Measurements from ENCODE around the gene DAGLA. TPM values are rescaled to one million over a fixed set of nuclear protein-coding genes. Genes with fewer than 3 reads are reported as not detected.

The DAGLA gene
- total RNA-seq, 1 donor: 0.94 TPM

DNA sequence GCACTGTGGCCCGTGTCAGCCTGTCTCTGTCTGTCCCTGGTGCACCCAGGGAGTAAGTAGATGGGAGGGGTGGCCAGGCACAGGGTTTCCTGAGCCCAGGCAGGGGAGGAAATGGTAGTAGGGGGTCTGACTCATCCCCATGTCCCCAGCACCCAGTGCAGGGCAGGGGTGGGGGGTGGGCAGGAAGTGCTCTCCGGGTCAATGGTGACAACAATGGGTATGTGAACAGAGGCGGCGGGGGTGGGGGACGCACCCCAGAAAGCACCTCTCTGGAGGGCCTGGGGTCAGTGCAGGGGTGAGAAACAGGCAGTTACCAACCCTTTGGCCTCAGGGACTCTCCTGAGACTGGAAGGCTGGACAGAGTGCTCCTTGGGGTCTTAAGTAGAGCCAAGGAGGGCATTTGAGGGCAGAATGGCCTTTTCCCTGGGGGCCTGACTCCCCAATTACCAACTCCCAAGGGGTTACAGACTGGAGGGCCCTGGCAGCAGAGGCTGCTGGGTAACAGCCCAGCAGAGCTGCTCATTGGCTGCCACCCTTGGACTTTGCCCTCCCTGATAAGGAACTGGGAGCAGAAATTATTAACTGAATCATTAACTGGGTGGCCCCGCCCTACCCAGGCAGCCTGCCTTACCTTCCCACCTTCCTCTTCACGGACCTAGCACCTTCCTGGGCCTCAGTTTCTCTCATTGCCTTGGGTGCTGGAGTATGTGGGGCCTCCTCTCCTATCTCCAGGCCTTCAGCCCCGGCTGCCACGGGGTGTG lies 76.4 kb downstream of the DAGLA start:
- no peak overlapping the region for H3K4me3 ChIP-seq (ENCODE audit: low read length)
- no peaks in the 10 kb centered on the region for H3K9me3 ChIP-seq (ENCODE audit: low read depth, low read length)
- peaks cover 10% of the 10 kb centered on the region for H3K4me1 ChIP-seq (ENCODE audit: insufficient read depth, low read length)
- H3K27me3 ChIP-seq (ENCODE audit: insufficient read depth, low read length): peaks cover 14% of the 10 kb centered on the region

DNA sequence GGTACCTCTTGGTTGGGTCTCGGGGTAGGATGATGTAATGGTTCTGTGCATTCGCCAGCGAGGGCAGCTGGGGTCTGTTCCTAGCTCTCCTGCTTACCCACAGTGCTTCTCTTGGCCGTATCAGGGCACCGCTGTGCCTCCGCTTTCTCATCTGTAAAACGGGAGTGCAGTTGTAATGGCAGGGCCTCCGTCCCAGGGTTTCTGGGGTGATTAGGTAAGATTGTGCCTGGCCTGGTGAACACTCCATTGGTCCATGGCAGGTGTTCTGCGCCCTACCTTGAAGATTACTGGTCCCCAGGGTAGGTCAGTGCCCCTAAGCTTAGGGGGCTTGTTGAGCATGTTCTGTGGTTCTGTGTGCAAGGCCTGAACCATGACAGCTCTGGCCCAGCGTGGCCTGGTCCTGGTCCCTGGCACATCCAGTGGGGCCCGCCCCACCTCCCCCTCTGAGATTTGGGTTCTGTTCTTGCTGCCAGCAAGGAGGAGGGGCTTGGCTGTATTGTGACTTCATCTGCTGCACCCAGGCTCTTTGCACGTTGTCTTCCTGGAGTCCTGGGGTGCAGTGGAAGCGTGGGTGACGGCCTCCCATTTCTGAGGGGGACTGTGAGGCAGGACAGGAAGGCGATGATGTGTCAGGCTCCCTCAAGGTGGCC lies 77.1 kb downstream of the DAGLA start:
- no peak overlapping the region for H3K4me3 ChIP-seq (ENCODE audit: low read length)
- H3K4me1 ChIP-seq (ENCODE audit: insufficient read depth, low read length): peaks cover 6% of the 10 kb centered on the region
- H3K27me3 ChIP-seq (ENCODE audit: insufficient read depth, low read length): peaks cover 9% of the 10 kb centered on the region
- H3K9me3 ChIP-seq (ENCODE audit: low read depth, low read length): no peaks in the 10 kb centered on the region

DNA sequence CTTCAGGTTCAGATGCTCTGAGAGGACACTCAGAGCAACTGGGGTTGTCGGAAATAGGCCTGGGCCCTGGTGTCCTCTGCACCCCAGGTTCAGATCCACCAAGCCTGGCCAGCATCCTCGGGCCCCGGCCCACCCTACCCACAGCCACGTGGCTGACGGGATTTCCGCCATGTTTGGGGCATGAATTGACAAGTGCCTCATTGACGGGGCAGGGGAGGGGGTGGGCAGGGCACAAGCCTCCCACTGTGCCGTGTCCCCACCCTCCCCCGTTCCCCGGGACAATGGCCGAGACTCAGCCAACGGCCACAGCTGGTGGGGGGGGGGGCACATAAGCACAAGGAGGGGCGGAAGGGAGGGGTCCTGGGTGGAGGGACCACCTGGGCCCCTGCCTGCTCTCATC lies 80.8 kb downstream of the DAGLA start:
- Histone ChIP-seq H3K4me1 (ENCODE audit: insufficient read depth, low read length) (no peaks in the 10 kb centered on the region), H3K27me3 (ENCODE audit: insufficient read depth, low read length) (no peaks in the 10 kb centered on the region), H3K4me3 (ENCODE audit: low read length) (no peak overlapping the region), H3K9me3 (ENCODE audit: low read depth, low read length) (no peaks in the 10 kb centered on the region)

DNA sequence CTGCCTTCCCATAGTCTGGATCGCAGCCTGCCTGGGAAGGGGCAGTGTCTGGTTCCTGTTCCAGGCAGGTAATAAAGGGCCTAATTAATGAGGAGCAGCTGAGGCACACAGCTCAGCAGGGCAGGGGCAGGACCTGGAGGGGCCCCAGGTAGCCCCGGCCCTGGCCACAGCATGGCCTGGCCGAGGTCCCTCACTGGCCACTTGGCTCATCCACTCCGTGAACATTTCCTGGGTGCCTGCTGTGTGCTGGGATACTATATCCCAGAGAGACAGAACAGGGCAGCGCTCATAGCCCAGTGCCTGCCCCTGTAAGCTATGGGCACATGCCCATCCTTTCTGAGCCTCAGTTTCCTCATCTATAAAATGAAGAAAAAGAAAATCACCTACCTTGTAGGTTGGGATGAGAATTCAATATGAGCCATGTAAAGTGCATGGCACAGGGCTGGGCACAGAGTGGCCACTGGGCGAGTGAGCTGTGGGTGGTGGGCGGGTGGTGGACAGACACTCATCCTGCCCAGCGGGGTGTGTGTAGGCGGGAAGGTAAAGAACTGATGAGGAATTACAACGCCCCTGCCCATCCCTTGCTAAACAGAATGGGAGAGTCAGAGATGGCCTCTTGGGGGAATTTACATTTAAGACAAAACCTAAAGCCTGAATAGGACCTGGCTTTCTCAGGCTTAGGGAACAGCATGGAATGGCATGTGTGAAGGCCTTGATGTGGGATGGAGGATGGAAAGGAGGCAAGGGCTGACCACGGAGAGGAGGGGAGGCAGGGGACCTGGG lies 81.4 kb downstream of the DAGLA start:
- Histone ChIP-seq H3K27me3 (ENCODE audit: insufficient read depth, low read length) (no peaks in the 10 kb centered on the region), H3K4me1 (ENCODE audit: insufficient read depth, low read length) (no peaks in the 10 kb centered on the region), H3K9me3 (ENCODE audit: low read depth, low read length) (no peaks in the 10 kb centered on the region), H3K4me3 (ENCODE audit: low read length) (no peak overlapping the region)

DNA sequence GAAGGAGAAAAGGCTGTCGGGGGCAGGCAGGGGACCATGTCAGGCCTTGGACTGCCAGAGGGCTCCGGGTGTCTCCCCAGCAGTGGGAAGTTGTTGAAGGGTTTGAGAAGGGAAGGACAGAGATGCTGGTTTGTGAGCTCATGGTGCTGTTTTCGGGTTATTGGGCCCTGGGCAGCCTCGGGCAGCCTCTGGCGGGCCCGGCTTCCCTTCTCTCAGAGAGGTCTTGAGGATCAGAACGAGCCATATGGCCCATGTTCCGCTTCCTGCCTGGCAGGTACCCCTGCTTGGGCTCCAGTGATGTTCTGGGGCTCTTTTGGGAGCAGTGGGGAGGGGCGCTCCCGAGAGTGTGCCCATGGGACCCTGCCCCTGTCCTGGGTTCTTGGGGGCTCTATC lies 82.0 kb downstream of the DAGLA start:
- Histone ChIP-seq H3K9me3 (ENCODE audit: low read depth, low read length) (no peaks in the 10 kb centered on the region), H3K27me3 (ENCODE audit: insufficient read depth, low read length) (no peaks in the 10 kb centered on the region), H3K4me1 (ENCODE audit: insufficient read depth, low read length) (no peaks in the 10 kb centered on the region), H3K4me3 (ENCODE audit: low read length) (no peak overlapping the region)

DNA sequence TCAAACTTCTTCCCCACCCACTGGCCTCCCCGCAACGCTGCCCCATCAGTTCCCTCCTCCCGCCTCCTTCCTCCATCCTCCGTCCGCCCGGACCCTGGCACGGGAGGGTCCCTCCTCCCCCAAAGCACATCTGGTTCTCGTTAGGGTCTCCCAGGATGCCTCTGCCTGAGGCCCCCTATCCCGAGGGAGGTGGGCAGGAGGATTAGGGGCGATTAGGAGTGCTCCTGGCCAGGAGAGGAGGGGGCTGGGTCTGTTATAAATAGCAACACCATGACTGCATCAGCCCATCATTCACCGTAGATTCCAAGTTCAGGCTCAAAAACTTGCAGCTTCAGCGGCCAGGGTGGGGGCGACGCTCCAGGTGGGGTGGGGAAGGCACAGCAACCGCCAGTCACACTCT lies 82.6 kb downstream of the DAGLA start:
- Histone ChIP-seq H3K9me3 (ENCODE audit: low read depth, low read length) (no peaks in the 10 kb centered on the region), H3K4me1 (ENCODE audit: insufficient read depth, low read length) (no peaks in the 10 kb centered on the region), H3K4me3 (ENCODE audit: low read length) (no peak overlapping the region), H3K27me3 (ENCODE audit: insufficient read depth, low read length) (no peaks in the 10 kb centered on the region)

DNA sequence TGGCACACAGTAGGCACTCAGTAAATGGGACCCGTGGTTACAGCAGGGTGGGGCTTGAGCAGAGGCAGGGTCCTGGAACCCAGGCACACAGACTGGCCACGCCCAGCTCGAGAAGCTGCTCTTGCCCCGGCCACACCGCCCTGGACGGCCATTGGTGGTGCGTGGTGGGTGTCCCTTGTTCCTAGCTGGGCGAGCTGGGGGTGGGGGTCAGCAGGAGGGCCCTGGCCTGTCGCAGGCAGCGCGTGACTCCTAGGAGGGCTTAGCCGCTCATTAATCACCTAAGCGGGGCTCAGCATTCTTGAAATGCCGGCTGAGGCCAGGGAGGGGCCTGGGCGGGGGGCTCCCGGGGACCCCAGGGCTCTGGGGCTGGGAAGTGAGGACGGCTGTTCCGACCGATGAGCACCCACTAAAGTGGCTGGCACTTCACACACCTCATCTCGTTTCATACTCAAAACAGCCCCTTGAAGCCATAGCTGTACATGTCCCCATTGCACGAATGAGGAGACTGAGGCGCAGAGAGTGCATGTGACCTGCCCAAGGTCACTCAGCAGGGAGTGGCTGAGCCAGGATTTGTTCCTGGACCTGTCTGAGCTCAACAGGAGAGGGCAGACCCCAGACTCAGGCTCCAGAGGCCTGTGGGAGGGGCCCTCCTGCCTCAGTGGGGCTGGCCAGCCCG lies 83.9 kb downstream of the DAGLA start:
- no peaks in the 10 kb centered on the region for H3K4me1 ChIP-seq (ENCODE audit: insufficient read depth, low read length)
- H3K9me3 ChIP-seq (ENCODE audit: low read depth, low read length): no peaks in the 10 kb centered on the region
- H3K4me3 ChIP-seq (ENCODE audit: low read length): no peak overlapping the region
- H3K27me3 ChIP-seq (ENCODE audit: insufficient read depth, low read length): no peaks in the 10 kb centered on the region

DNA sequence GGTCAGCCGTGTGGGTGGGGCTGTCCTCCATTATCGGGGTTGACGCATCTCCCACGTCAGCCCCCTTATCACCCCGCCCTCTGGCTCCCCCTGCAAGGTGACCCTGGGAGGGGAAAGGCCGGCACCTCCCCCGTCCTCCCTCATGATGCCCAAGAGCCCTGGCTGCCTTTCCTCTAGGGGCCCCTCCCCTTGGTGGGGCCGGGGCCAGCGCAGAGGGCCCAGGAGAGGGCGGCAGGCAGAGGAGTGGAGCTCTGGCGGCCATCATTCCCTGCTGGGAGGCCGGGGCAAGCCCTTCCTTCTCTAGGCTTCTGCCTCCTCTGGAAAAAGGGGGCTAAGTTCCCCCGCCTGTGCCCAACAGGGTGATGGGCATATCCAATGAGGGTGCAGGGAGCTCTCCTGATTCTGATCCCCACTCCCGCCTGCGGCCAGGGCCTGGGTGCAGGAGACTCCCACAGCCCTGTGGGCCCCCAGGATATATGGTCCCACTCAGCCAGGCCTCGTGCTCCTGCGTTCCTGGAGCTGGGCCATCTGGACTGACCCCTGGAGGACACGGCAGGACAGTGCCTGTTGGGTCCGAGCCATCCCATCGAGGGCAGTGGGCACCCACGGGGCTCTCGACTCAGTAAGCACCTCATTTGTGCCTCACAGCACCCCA lies 84.5 kb downstream of the DAGLA start:
- Histone ChIP-seq H3K9me3 (ENCODE audit: low read depth, low read length) (no peaks in the 10 kb centered on the region), H3K4me1 (ENCODE audit: insufficient read depth, low read length) (no peaks in the 10 kb centered on the region), H3K4me3 (ENCODE audit: low read length) (no peak overlapping the region)

DNA sequence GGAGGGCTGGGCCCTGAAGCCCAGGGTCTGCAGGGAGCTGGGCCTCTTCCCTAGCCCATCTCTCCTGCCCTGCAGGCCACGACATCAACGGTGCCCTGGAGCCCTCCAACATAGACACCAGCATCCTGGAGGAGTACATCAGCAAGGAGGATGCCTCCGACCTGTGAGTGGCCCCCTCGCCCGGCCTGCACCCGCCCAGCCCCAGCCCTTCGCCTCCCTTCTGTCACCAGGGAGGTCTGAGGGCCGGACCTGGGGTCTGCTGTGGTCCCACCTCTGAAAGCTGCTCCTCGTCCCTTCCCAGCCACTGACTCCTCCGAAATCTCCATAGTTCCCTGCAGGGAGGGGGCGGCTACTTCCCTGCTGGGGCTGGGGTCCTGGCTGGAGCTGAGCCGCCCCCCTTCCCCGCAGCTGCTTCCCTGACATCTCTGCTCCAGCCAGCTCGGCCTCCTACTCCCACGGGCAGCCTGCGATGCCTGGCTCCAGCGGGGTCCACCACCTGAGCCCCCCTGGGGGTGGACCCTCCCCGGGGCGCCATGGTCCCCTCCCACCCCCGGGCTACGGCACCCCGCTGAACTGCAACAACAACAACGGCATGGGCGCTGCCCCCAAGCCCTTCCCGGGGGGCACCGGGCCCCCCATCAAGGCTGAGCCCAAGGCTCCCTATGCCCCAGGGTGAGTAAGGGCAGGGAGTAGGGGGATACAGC lies 85.5 kb downstream of the DAGLA start:
- Histone ChIP-seq H3K4me3 (ENCODE audit: low read length) (no peak overlapping the region), H3K4me1 (ENCODE audit: insufficient read depth, low read length) (no peaks in the 10 kb centered on the region), H3K9me3 (ENCODE audit: low read depth, low read length) (no peaks in the 10 kb centered on the region), H3K27me3 (ENCODE audit: insufficient read depth, low read length) (no peaks in the 10 kb centered on the region)

More for the DNA sequence above, 84.5 kb downstream of the DAGLA start:
- no peaks in the 10 kb centered on the region for H3K27me3 ChIP-seq (ENCODE audit: insufficient read depth, low read length)

DNA sequence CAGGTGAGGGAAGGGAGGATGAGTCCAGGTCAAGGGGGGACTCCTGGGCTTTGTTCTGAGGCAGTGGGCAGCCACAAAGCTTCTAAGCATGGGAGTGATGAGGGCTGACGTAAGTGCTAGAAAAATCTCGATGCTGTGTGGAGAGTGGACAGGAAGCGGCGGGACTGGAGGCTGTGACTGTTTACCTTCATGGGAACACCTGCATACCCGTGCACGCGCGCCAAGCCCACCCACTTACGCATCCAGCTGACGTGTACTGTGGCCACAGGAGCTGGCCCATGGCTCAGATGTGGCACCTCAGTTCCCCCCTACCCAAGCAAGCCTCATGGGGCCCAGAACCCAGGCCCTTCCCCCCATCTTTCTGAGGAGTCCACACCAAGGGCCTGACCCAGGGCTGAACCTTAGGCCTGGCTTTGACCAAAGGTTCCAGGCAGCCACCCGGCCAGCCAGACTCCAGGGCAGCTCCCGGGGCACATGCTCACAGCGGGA lies 86.2 kb downstream of the DAGLA start:
- Histone ChIP-seq H3K4me1 (ENCODE audit: insufficient read depth, low read length) (no peaks in the 10 kb centered on the region), H3K4me3 (ENCODE audit: low read length) (no peak overlapping the region), H3K9me3 (ENCODE audit: low read depth, low read length) (no peaks in the 10 kb centered on the region), H3K27me3 (ENCODE audit: insufficient read depth, low read length) (no peaks in the 10 kb centered on the region)

DNA sequence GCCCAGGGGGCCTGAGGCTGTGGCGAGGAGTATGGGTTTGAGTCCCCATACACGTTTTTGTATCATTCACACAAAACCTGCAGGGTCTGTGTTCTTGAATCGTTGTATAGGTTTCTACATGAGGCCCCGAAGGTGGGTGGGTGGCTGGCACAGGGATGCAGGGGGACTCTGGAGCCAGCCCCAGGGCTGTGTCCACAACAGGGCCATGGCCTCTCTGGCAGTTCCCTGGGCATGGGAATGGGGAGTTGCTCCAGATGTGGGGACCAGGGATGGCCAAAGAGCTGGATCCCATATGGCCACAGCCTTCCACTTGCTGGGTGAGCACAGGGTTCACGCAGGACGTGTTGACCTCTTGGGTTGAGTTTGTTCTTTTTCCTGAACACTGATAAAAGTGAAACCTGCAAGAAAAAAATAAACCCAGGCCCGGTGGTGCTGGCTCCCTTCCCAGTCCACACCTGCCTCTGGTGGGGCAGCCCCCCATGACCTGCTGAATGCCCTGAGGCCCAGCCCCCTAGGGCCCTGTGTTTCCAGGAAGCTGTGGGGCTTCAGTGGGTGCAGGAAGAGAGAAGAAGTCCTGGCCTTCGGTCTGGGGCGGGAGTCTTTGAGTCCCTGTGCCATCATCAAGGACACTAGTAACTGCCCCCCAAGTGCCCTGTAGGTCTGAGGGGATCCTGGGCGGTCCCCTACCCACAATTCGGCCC lies 88.3 kb downstream of the DAGLA start:
- no peaks in the 10 kb centered on the region for H3K27me3 ChIP-seq (ENCODE audit: insufficient read depth, low read length)
- peaks cover 7% of the 10 kb centered on the region for H3K4me1 ChIP-seq (ENCODE audit: insufficient read depth, low read length)
- no peaks in the 10 kb centered on the region for H3K9me3 ChIP-seq (ENCODE audit: low read depth, low read length)
- no peak overlapping the region for H3K4me3 ChIP-seq (ENCODE audit: low read length)

DNA sequence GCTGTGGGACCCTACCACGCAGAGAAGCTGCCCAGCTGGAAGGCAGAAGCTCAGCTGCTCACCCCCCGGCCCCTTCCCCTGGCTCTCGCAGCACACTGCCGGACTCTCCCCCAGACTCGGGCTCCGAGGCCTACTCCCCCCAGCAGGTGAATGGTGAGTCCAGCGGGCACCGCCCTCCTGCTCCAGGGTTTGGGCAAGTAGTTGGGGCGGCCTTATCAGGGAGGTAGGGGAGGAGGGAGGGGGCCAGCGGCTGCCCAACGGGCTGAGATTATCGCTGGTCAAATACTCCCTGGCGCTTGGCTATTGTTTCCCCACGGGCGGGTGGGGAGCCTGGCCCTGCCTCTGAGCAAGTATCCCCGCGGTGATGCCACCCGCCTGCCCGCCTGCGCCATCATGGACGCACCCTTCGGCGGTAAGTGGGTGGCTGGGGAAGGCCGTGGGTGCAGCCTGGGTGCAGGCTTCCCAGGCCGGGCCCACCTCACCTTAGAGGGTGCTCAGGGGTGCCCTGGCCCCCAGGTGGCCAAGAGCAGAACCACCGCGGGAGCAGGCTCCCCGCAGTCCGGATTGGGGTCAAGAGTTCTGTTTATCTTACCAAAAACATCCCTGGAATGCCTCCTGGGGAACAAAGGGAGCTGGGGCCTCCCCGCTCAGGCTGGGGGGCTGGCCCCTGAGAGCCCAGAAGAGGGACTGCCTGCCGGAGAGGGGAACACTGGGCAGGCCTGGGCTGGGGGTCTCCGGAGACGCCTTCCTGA lies 89.2 kb downstream of the DAGLA start:
- Histone ChIP-seq H3K27me3 (ENCODE audit: insufficient read depth, low read length) (no peaks in the 10 kb centered on the region), H3K4me3 (ENCODE audit: low read length) (no peak overlapping the region), H3K9me3 (ENCODE audit: low read depth, low read length) (no peaks in the 10 kb centered on the region), H3K4me1 (ENCODE audit: insufficient read depth, low read length) (peaks cover 7% of the 10 kb centered on the region)

Measured in mononuclear cell (primary cell).